Stimulated activated CD8-positive, alpha-beta memory T cell treated with anti-CD3 and anti-CD28 coated beads, Interleukin-4, amount 100 ng/mL, for 24 hours (primary cell): Measurements from ENCODE around the gene ARHGAP18.

Experiments
- DNase-seq: peaks from one replicate; pipeline ENCODE4 v3.0.0-alpha.2; 2020; ENCODE audit warnings: low read depth

The ARHGAP18 gene

GRCh38 chr6:129717277-129717676 is 7.3 kb upstream of the ARHGAP18 start:
- DNase-seq = no peak

- no peak for DNase-seq
Observed at GRCh38 chr6:129713806-129714333, 3.9 kb upstream of the ARHGAP18 start.

- DNase-seq = no peak
Observed at GRCh38 chr6:129711271-129711631, 1.3 kb upstream of the ARHGAP18 start.

GRCh38 chr6:129710450-129711270 is 683 bp upstream of the ARHGAP18 start:
- DNase-seq = no peak

GRCh38 chr6:129709196-129709768 is 695 bp downstream of the ARHGAP18 start:
- no peak for DNase-seq

- no peak for DNase-seq
Observed at GRCh38 chr6:129708496-129709195, 1.3 kb downstream of the ARHGAP18 start.

- DNase-seq = no peak
Observed at GRCh38 chr6:129707882-129708495, 2.0 kb downstream of the ARHGAP18 start.

GRCh38 chr6:129707028-129707427 is 2.9 kb downstream of the ARHGAP18 start:
- DNase-seq = no peak

GRCh38 chr6:129705212-129705611 is 4.8 kb downstream of the ARHGAP18 start:
- DNase-seq = no peak

GRCh38 chr6:129704708-129705107 is 5.3 kb downstream of the ARHGAP18 start:
- no peak for DNase-seq

- no peak for DNase-seq
Observed at GRCh38 chr6:129701721-129702455, 8.1 kb downstream of the ARHGAP18 start.

GRCh38 chr6:129700666-129701065 is 9.3 kb downstream of the ARHGAP18 start:
- no peak for DNase-seq

GRCh38 chr6:129699659-129700058 is 10.3 kb downstream of the ARHGAP18 start:
- DNase-seq = no peak

GRCh38 chr6:129698430-129698829 is 11.5 kb downstream of the ARHGAP18 start:
- DNase-seq = no peak

- no peak for DNase-seq
Observed at GRCh38 chr6:129697788-129698187, 12.2 kb downstream of the ARHGAP18 start.

- no peak for DNase-seq
Observed at GRCh38 chr6:129696843-129697242, 13.1 kb downstream of the ARHGAP18 start.

- DNase-seq = no peak
Observed at GRCh38 chr6:129696028-129696418, 14.0 kb downstream of the ARHGAP18 start.

- peak; percentile 9 for DNase-seq
Observed at GRCh38 chr6:129695373-129696027, 14.5 kb downstream of the ARHGAP18 start.

GRCh38 chr6:129694036-129694435 is 15.9 kb downstream of the ARHGAP18 start:
- DNase-seq = no peak

GRCh38 chr6:129692467-129692866 is 17.5 kb downstream of the ARHGAP18 start:
- DNase-seq = no peak

- no peak for DNase-seq
Observed at GRCh38 chr6:129691709-129692108, 18.3 kb downstream of the ARHGAP18 start.
